Astrocyte (in vitro differentiated cells and primary cell): ENCODE measurements around the gene PLK3. TPM values are rescaled to one million over a fixed set of nuclear protein-coding genes. Genes with fewer than 3 reads are reported as not detected.

Experiments used
- DNase-seq: peaks from one replicate; pipeline ENCODE4 v3.0.0-alpha.2; 2010; ENCODE audit warnings: low read depth
- FAIRE-seq: peaks from 2 replicates; lab custom pipeline; 2011; peaks lifted over from hg19 to GRCh38; lab: Jason Lieb, UNC
- H2AFZ ChIP-seq: 2 replicates; pipeline ENCODE4 v1.6.0; 2012; ENCODE audit warnings: low read depth, low read length, inconsistent platforms
- H3K27ac ChIP-seq: 2 replicates; pipeline ENCODE4 v1.5.1; 2011; ENCODE audit warnings: low read depth, low read length, inconsistent platforms
- H3K27me3 ChIP-seq: 2 replicates; pipeline ENCODE4 v1.6.0; 2011; ENCODE audit warnings: low read length, inconsistent platforms; ENCODE audit not compliant: insufficient read depth
- H3K36me3 ChIP-seq: 2 replicates; pipeline ENCODE4 v1.5.1; 2011; ENCODE audit warnings: low read length, inconsistent platforms; ENCODE audit not compliant: insufficient read depth
- H3K4me1 ChIP-seq: 2 replicates; pipeline ENCODE4 v1.5.1; 2011; ENCODE audit warnings: low read length, inconsistent platforms; ENCODE audit not compliant: insufficient read depth
- H3K4me2 ChIP-seq: 2 replicates; pipeline ENCODE4 v1.6.0; 2012; ENCODE audit warnings: low read length, inconsistent platforms
- H3K4me3 ChIP-seq: 2 replicates; pipeline ENCODE4 v1.5.1; 2011; ENCODE audit warnings: low read depth, mild to moderate bottlenecking, low read length, inconsistent platforms; ENCODE audit not compliant: insufficient read depth
- H3K79me2 ChIP-seq: 2 replicates; pipeline ENCODE4 v1.6.0; 2012; ENCODE audit warnings: mild to moderate bottlenecking, low read length, inconsistent platforms; ENCODE audit not compliant: insufficient read depth
- H3K9ac ChIP-seq: 2 replicates; pipeline ENCODE4 v1.6.0; 2012; ENCODE audit warnings: mild to moderate bottlenecking, low read length, inconsistent platforms
- H3K9me3 ChIP-seq: 2 replicates; pipeline ENCODE4 v1.5.1; 2012; ENCODE audit warnings: low read depth, mild to moderate bottlenecking, low read length, inconsistent platforms; ENCODE audit not compliant: insufficient read depth
- H4K20me1 ChIP-seq: 2 replicates; pipeline ENCODE4 v1.6.0; 2012; ENCODE audit warnings: low read length, inconsistent platforms; ENCODE audit not compliant: insufficient read depth
- H3K27ac Mint-ChIP-seq: one replicate; pipeline ENCODE4 v1.8.0; 2021; ENCODE audit warnings: mild to moderate bottlenecking, mixed read lengths; ENCODE audit not compliant: unreplicated experiment
- H3K27me3 Mint-ChIP-seq: one replicate; pipeline ENCODE4 v1.8.0; 2021; ENCODE audit warnings: low read depth, mixed read lengths; ENCODE audit not compliant: unreplicated experiment
- H3K36me3 Mint-ChIP-seq: one replicate; pipeline ENCODE4 v1.8.0; 2021; ENCODE audit warnings: low read depth, mixed read lengths; ENCODE audit not compliant: unreplicated experiment
- H3K4me1 Mint-ChIP-seq: one replicate; pipeline ENCODE4 v1.8.0; 2021; ENCODE audit warnings: low read depth, mixed read lengths; ENCODE audit not compliant: unreplicated experiment
- H3K4me3 Mint-ChIP-seq: one replicate; pipeline ENCODE4 v1.8.0; 2021; ENCODE audit warnings: mild to moderate bottlenecking, moderate library complexity, mixed read lengths; ENCODE audit not compliant: unreplicated experiment
- H3K9me3 Mint-ChIP-seq: one replicate; pipeline ENCODE4 v1.8.0; 2021; ENCODE audit warnings: mild to moderate bottlenecking, mixed read lengths; ENCODE audit not compliant: unreplicated experiment
- CTCF ChIP-seq: IDR thresholded peaks from 2 replicates; pipeline ENCODE4 v1.5.1; 2011; ENCODE audit warnings: low read depth, mild to moderate bottlenecking, inconsistent platforms, low read length, moderate library complexity; ENCODE audit not compliant: insufficient read depth
- EZH2 ChIP-seq: IDR thresholded peaks from 2 replicates; pipeline ENCODE4 v1.6.1; 2012; ENCODE audit warnings: mild to moderate bottlenecking, low read length, inconsistent platforms; ENCODE audit not compliant: insufficient read depth
- total RNA-seq: library from RNA; stranded (reverse); gene quantifications from 2 replicates; pipeline ENCODE4 v1.2.1, GENCODE V29; 2021

Gene PLK3
- total RNA-seq, 1 donor from 2014 or later: 66.4 TPM

GRCh38 chr1:44842486-44842861, 42.3 kb downstream of the PLK3 start:
- peak overlapping the region; percentile 18 for H3K27ac Mint-ChIP-seq
- Histone ChIP-seq H3K4me1 (peaks cover 4% of the 10 kb centered on the region), H2AFZ (peak overlapping the region; percentile 59), H3K27me3 (no peaks in the 10 kb centered on the region), H3K36me3 (no peaks in the 10 kb centered on the region), H3K79me2 (no peaks in the 10 kb centered on the region), H3K4me3 (peak overlapping the region; percentile 51), H3K9me3 (no peaks in the 10 kb centered on the region), H3K27ac (no peak overlapping the region), H4K20me1 (no peaks in the 10 kb centered on the region), H3K4me2 (peak overlapping the region; percentile 94), H3K9ac (peak overlapping the region; percentile 73)
- peaks cover 2% of the 10 kb centered on the region for H3K9me3 Mint-ChIP-seq
- H3K36me3 Mint-ChIP-seq: peaks cover 1% of the 10 kb centered on the region
- H3K27me3 Mint-ChIP-seq: peaks cover 4% of the 10 kb centered on the region
- TF ChIP-seq CTCF: no peak
- no peak for TF ChIP-seq EZH2
- H3K4me1 Mint-ChIP-seq: no peaks in the 10 kb centered on the region
- FAIRE-seq (no peak), DNase-seq (peak; percentile 13)
- peak overlapping the region; percentile 83 for H3K4me3 Mint-ChIP-seq

GRCh38 chr1:44842862-44843655, 42.9 kb downstream of the PLK3 start, which contains the start of gene PTCH2:
TSS of gene PTCH2 (minus strand) at chr1:44843253. CDS start at chr1:44842932, 321 bp downstream.
- Mint-ChIP-seq H3K9me3 (peaks cover 2% of the 10 kb centered on the region), H3K36me3 (peaks cover 2% of the 10 kb centered on the region), H3K4me3 (peak within 1 kb of the TSS; percentile 83), H3K4me1 (no peaks in the 10 kb centered on the region), H3K27me3 (peaks cover 4% of the 10 kb centered on the region), H3K27ac (peak within 1 kb of the TSS; percentile 18)
- peak; percentile 46 for DNase-seq
- no peaks in the 10 kb centered on the region for H3K79me2 ChIP-seq
- peak within 1 kb of the TSS; percentile 59 for H2AFZ ChIP-seq
- peaks cover 4% of the 10 kb centered on the region for H3K4me1 ChIP-seq
- H3K27me3 ChIP-seq: no peaks in the 10 kb centered on the region
- no peak for TF ChIP-seq EZH2
- TF ChIP-seq CTCF: no peak
- no peak for FAIRE-seq
- H3K9ac ChIP-seq: peak within 1 kb of the TSS; percentile 73
- no peak within 1 kb of the TSS for H3K27ac ChIP-seq
- no peaks in the 10 kb centered on the region for H3K9me3 ChIP-seq
- peak within 1 kb of the TSS; percentile 94 for H3K4me2 ChIP-seq
- peak within 1 kb of the TSS; percentile 51 for H3K4me3 ChIP-seq
- no peaks in the 10 kb centered on the region for H4K20me1 ChIP-seq
- H3K36me3 ChIP-seq: no peaks in the 10 kb centered on the region

GRCh38 chr1:44846985-44847384, 46.8 kb downstream of the PLK3 start:
- Histone ChIP-seq H3K9me3 (no peaks in the 10 kb centered on the region), H2AFZ (no peak overlapping the region), H4K20me1 (no peaks in the 10 kb centered on the region), H3K4me1 (peaks cover 4% of the 10 kb centered on the region), H3K4me2 (no peak overlapping the region), H3K4me3 (no peak overlapping the region), H3K79me2 (no peaks in the 10 kb centered on the region), H3K27me3 (no peaks in the 10 kb centered on the region), H3K9ac (no peak overlapping the region), H3K36me3 (no peaks in the 10 kb centered on the region), H3K27ac (no peak overlapping the region)
- TF ChIP-seq EZH2 (no peak), CTCF (no peak)
- no peak for DNase-seq
- H3K4me1 Mint-ChIP-seq: no peaks in the 10 kb centered on the region
- FAIRE-seq: no peak
- H3K9me3 Mint-ChIP-seq: peaks cover 2% of the 10 kb centered on the region
- H3K36me3 Mint-ChIP-seq: peaks cover 21% of the 10 kb centered on the region
- peaks cover 4% of the 10 kb centered on the region for H3K27me3 Mint-ChIP-seq
- H3K4me3 Mint-ChIP-seq: no peak overlapping the region
- no peak overlapping the region for H3K27ac Mint-ChIP-seq
